GM08714 (cell line): ENCODE results near the gene GFY.
"Not testable (repeated sequence)": the region's sequence is repeated elsewhere in the genome, so short reads cannot be mapped to it uniquely, and the experiment has no call there.

ENCODE experiments used
- H3K4me3 ChIP-seq: fragments of 200-500 bp; sonication (Bioruptor generic); 2 replicates; pipeline ENCODE4 v1.5.1; 2014; ENCODE audit warnings: mild to moderate bottlenecking, low read length, inconsistent platforms
- ZNF274 ChIP-seq: IDR thresholded peaks from 2 replicates; pipeline ENCODE4 v1.6.1; 2012; ENCODE audit warnings: mild to moderate bottlenecking, low read depth, low read length

GFY gene

GRCh38 chr19:49441960-49442350 is 16.8 kb downstream of the GFY start:
- no peak for TF ChIP-seq ZNF274
- no peak overlapping the region for H3K4me3 ChIP-seq

- no peak for TF ChIP-seq ZNF274
- no peak overlapping the region for H3K4me3 ChIP-seq
These were observed 17.2 kb downstream of the GFY start for GRCh38 chr19:49442354-49442753.

DNA sequence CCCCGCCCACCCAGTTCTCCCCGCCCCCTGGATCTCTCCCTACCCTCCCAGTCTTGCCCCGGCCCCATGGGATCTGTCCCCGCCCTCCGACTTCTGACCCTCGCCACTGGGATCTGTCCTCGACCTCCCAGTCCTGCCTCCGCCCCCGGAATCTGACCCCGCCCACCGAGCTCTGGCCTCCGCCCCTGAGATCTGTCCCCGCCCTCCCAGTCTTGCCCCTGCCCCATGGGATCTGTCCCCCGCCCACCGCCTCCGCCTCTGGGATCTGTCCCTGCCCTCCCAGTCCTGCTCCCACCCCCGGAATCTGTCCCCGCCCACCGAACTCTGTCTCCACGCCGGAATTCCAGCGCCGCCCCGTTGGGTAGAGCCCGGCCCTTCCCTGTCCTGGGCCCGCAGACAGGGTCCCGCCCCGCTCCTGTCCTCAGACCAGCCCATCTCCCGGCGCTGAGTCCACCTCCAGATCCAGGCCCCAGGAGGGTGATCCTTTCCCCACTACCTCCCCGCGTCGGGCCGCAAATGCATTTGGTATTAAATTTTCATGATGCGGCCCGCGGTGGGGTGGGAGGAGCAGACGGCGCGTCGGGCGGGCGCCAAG is 17.7 kb downstream of the GFY start:
- no peak for TF ChIP-seq ZNF274
- H3K4me3 ChIP-seq = peak overlapping the region; percentile 57; the same call in 1 of the 2 replicates

DNA sequence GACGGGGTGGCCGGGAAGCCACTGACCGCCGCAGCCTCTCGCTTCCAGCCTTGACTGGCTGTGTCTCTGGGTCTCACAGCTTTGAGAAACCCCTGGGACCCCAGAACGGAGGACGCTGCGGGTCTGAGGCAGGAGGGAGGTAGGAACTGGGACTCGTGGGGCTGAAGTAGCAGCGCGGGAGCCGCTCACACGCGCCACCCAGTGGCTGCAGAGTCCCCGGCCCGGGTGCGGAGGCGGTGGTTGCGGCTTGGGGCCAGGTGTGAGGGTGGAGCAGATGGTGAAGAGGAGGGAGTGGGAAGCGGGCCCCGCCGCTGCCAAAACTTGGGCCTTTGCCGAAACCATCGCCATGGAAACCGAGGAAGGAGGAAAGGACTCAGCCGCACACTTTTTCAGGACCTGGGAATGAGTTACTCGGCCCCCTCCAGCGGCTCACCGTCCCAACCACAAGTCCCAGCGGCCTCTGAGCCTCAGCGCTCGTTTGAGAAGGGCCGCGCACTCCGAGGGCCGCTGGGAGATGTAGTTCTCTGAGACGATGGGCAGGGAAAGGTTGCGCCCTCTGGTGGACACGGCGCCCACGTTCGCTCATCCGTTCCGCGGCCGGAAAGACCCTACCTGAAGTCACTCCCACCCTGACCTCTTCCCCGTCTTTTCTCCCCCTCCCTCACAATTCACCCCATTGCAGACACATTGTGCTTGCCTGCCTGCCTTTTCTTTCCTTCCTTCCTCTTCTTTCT is 18.3 kb downstream of the GFY start:
- H3K4me3 ChIP-seq = peak overlapping the region; percentile 57; the same call in 1 of the 2 replicates
- TF ChIP-seq ZNF274 = no peak

DNA sequence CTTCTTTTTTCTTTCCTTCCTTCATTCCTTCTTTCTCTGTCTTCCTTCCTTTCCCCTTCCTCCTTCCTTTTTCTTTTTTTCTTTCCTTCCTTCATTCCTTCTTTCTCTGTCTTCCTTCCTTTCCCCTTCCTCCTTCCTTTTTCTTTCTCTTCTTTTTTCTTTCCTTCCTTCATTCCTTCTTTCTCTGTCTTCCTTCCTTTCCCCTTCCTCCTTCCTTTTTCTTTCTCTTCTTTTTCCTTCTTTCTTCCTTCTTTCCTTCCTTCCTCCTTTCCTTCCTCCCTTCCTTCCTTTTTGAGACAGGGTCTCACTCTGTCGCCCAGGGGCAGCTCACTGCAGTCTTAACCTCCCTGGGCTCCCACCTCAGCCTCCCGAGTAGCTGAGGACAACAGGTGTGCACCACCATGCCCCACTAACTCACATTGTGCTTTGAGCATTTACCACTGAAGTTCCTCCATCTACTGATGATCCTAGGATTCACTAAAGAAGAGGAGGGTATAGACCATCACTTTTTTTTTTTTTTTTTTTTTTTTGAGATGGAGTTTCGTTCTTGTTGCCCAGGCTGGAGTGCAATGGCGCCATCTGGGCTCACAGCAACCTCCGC is 19.0 kb downstream of the GFY start:
- H3K4me3 ChIP-seq = not testable (repeated sequence)

DNA sequence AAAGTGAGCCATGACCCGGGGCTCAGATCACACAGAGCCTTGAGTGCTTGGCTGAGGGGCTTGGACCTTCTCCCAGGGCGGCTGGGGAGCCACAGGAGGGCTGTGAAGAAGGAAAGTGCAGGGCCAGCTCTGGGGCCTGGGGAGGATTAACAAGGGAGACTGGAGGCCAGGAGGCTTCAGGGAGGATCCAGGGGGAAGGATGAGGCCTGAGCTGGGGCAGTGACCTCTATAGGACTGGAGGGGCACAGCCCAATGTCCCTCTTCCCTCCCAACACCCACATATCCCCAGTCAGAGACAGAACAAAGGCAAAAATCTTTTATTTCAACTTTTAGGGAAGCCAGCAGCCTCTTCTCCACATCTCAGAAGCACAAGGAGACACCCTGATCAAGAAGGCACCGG is 20.8 kb downstream of the GFY start:
- no peak overlapping the region for H3K4me3 ChIP-seq
- no peak for TF ChIP-seq ZNF274

DNA sequence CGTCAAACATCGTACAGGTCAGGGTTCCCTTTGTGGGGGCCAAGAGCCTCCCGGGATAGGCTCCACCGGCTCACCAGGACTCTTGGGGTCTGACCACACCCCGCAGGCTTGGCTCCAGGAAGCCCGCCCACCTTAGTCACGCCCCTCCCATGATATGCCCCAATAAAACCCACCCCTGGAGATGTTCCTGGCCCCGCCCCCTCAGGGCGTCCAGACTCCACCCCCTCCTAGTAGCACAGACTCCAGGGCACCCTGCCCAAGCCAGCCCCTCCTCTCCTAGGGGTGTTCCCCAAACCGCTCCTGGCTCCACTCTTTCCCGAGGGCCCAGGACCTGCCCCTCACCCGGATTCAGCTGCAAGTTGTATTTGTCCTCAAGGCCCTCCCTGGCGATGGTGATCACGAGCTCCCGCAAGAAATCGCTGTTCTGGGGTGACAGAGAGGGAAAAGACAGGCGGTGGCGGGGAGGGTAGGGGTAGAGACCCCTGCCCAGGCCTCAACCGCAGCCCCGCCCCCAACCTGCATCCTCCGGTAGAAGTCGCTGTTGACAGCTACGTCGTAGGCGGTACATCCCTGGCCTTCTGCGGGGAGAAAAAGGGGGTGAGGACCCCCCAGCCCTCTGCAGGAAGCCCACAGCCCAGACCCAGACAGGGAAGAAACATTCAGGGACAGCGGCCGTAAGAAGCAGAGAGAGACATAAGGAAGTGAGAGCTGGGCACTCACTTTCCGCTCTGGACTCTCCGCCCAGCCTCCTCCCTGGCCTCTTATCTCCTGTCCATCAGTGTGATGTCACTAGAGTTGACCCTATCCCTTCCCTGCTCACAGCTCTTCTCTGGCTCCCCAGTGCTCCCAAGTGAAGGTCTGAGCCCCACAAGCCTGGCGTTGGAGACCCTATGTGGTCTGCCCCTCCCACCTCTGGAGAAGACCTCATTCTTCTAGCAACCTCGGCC is 22.6 kb downstream of the GFY start:
- H3K4me3 ChIP-seq = no peak overlapping the region
- no peak for TF ChIP-seq ZNF274

DNA sequence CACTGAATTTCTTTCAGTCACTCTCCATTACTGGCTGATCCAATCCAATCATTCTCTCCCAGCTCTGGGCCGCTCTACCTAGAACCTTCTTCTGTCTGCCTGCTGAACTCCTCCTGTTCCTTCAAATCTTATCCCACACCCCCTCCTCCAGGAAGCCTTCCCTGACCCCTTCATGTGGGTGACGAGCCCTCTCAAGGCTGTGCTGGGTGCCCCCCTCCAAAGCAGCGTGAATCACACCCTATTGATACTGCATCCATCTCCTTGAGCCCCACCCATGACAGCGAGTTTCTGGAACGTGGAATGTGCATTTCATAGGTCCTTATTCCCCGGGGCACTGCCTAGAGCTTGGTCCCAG is 23.2 kb downstream of the GFY start:
- no peak overlapping the region for H3K4me3 ChIP-seq
- TF ChIP-seq ZNF274 = no peak

- no peak for TF ChIP-seq ZNF274
- H3K4me3 ChIP-seq = peak overlapping the region; percentile 90
These were observed 25.2 kb downstream of the GFY start for GRCh38 chr19:49450405-49450804.

- peak within 1 kb of the TSS; percentile 90 for H3K4me3 ChIP-seq
- no peak for TF ChIP-seq ZNF274
These were observed 26.4 kb downstream of the GFY start, which contains the start of gene PIH1D1 for GRCh38 chr19:49451430-49452181. TSS of gene PIH1D1 (minus strand) at chr19:49451814. CDS start at chr19:49451574, 240 bp downstream.

DNA sequence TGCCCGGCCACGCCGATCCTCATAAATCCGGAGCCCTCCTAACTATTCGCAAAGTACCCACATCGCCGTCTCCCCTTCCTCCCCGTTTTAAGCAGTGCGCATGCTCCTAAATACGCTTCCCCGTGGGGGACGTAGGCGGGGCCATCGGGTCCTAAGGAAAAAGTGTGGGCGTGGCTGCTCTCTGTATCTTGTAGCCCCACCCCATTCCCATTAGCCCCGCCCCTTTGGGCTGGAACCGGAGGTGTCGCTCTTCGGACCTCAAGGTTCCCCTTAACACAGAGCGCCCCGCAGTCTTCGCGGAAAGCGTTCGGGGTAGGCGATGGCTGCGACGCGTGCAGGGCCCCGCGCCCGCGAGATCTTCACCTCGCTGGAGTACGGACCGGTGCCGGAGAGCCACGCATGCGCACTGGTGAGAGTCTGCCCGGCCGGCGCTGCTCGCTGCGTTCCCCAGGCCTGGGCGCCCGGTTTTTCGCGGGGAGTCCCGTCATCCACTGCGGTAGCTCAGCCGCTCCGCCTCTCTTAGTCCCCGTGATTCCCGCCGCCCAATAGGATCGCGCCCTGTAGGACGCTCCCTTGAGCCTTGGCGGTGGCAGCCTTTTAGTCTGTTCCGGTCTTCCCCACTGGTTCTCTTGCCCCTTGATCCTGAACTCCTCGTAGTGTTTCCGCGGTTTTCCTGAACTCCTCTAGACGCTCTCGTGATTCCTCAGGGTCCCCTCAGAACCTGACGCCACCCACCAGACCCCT is 28.0 kb downstream of the GFY start, which contains the start of gene ALDH16A1:
Gene ALDH16A1, plus strand, starts transcription at position 213 of the 744 bp plus-strand sequence. Its CDS starts 107 bp downstream, at position 320.
- peak within 1 kb of the TSS; percentile 80 for H3K4me3 ChIP-seq
- TF ChIP-seq ZNF274 = no peak

GRCh38 chr19:49453757-49454240 is 28.6 kb downstream of the GFY start:
- peak overlapping the region; percentile 80 for H3K4me3 ChIP-seq
- TF ChIP-seq ZNF274 = no peak

- H3K4me3 ChIP-seq = no peak overlapping the region
- TF ChIP-seq ZNF274 = no peak
These were observed 30.6 kb downstream of the GFY start for GRCh38 chr19:49455773-49456172.
